ENCODE measurements around the gene LRWD1. TPM values are rescaled to one million over a fixed set of nuclear protein-coding genes. Genes with fewer than 3 reads are reported as not detected.

The LRWD1 gene
- total RNA-seq, 1 experiment from 2014 or later: 48.5 TPM

GRCh38 chr7:102424129-102424551 is 40.6 kb upstream of the LRWD1 start:
- no peaks in the 10 kb centered on the region for H3K4me1 ChIP-seq (ENCODE audit: insufficient read depth, low read length, poor library complexity, severe bottlenecking)
- ChIA-PET CTCF (no interaction called here), POLR2A (ENCODE audit: low non-redundant PET) (no interaction called here)
- H3K36me3 ChIP-seq (ENCODE audit: insufficient read depth, low read length, poor library complexity, severe bottlenecking): peaks cover 24% of the 10 kb centered on the region
- no peak for DNase-seq (ENCODE audit: low spot score)
- H3K9me3 ChIP-seq (ENCODE audit: low read depth, low read length, poor library complexity, severe bottlenecking): no peaks in the 10 kb centered on the region
- H3K27me3 ChIP-seq (replicated peaks; ENCODE audit: insufficient read depth, low read depth, low read length, poor library complexity): no peaks in the 10 kb centered on the region
- no TSS peak for BruUV-seq (replicated peaks)
- intact Hi-C loops (cut with micrococcal nuclease; ENCODE audit: unreplicated experiment): no loop called here
- TF ChIP-seq CTCF (conservative IDR thresholded peaks at IDR 0.05; ENCODE audit: low read depth, low read length): no peak
- no peak overlapping the region for H3K4me3 ChIP-seq (ENCODE audit: low read depth, low read length, poor library complexity, severe bottlenecking)
- no peak overlapping the region for H3K27ac ChIP-seq (ENCODE audit: low read depth, low read length, poor library complexity, severe bottlenecking)

GRCh38 chr7:102424787-102425218 is 40.0 kb upstream of the LRWD1 start:
- no TSS peak for BruUV-seq (replicated peaks)
- ChIA-PET POLR2A (ENCODE audit: low non-redundant PET) (no interaction called here), CTCF (no interaction called here)
- Histone ChIP-seq H3K27me3 (replicated peaks; ENCODE audit: insufficient read depth, low read depth, low read length, poor library complexity) (no peaks in the 10 kb centered on the region), H3K36me3 (ENCODE audit: insufficient read depth, low read length, poor library complexity, severe bottlenecking) (peaks cover 21% of the 10 kb centered on the region), H3K9me3 (ENCODE audit: low read depth, low read length, poor library complexity, severe bottlenecking) (no peaks in the 10 kb centered on the region), H3K27ac (ENCODE audit: low read depth, low read length, poor library complexity, severe bottlenecking) (no peak overlapping the region), H3K4me3 (ENCODE audit: low read depth, low read length, poor library complexity, severe bottlenecking) (no peak overlapping the region), H3K4me1 (ENCODE audit: insufficient read depth, low read length, poor library complexity, severe bottlenecking) (no peaks in the 10 kb centered on the region)
- DNase-seq (ENCODE audit: low spot score): no peak
- intact Hi-C loops (cut with micrococcal nuclease; ENCODE audit: unreplicated experiment): no loop called here
- TF ChIP-seq EZH2 (IDR thresholded peaks at IDR 0.05; ENCODE audit: borderline replicate concordance, low read depth, low read length, poor library complexity, severe bottlenecking) (no peak), CTCF (conservative IDR thresholded peaks at IDR 0.05; ENCODE audit: low read depth, low read length) (no peak)

- no peak overlapping the region for H3K4me3 ChIP-seq (ENCODE audit: low read depth, low read length, poor library complexity, severe bottlenecking)
- no peaks in the 10 kb centered on the region for H3K9me3 ChIP-seq (ENCODE audit: low read depth, low read length, poor library complexity, severe bottlenecking)
- no peak for DNase-seq (ENCODE audit: low spot score)
- intact Hi-C loops (cut with micrococcal nuclease; ENCODE audit: unreplicated experiment): no loop called here
- CTCF ChIA-PET: no interaction called here
- H3K27ac ChIP-seq (ENCODE audit: low read depth, low read length, poor library complexity, severe bottlenecking): no peak overlapping the region
- H3K4me1 ChIP-seq (ENCODE audit: insufficient read depth, low read length, poor library complexity, severe bottlenecking): peaks cover under 1% of the 10 kb centered on the region
- POLR2A ChIA-PET (ENCODE audit: low non-redundant PET): no interaction called here
- TSS peak; percentile 74 for BruUV-seq (replicated peaks)
- peaks cover 14% of the 10 kb centered on the region for H3K36me3 ChIP-seq (ENCODE audit: insufficient read depth, low read length, poor library complexity, severe bottlenecking)
- no peaks in the 10 kb centered on the region for H3K27me3 ChIP-seq (replicated peaks; ENCODE audit: insufficient read depth, low read depth, low read length, poor library complexity)
- TF ChIP-seq EZH2 (IDR thresholded peaks at IDR 0.05; ENCODE audit: borderline replicate concordance, low read depth, low read length, poor library complexity, severe bottlenecking) (no peak), CTCF (conservative IDR thresholded peaks at IDR 0.05; ENCODE audit: low read depth, low read length) (no peak)
Measured at GRCh38 chr7:102425639-102426267, 39.0 kb upstream of the LRWD1 start.

All from A673 (cell line).